Lung (tissue), 12 donors: Measurements from ENCODE around the gene ZNF286A. TPM values are rescaled to one million over a fixed set of nuclear protein-coding genes. Genes with fewer than 3 reads are reported as not detected.
"Not testable (repeated sequence)": the region's sequence is repeated elsewhere in the genome, so short reads cannot be mapped to it uniquely, and the experiment has no call there.

Experiments used
- ATAC-seq: fragments of 200-7000 bp; cut with Tn5 transposase; one replicate; pipeline ENCODE4 v1.9.1; 2020; ENCODE audit warnings: moderate number of reproducible peaks; ENCODE audit not compliant: insufficient read depth, low FRiP score
- DNase-seq, 3 donors: peaks; one replicate each; pipeline ENCODE4 v3.0.0-alpha.2; 2013 to 2017
- H3K27ac ChIP-seq, 2 donors: one replicate each; pipeline ENCODE4 v1.5.1; 2013; ENCODE audit warnings: mild to moderate bottlenecking in 2 of 2, moderate library complexity in 2 of 2, control low read depth in 1 of 2, inconsistent platforms in 1 of 2, low read depth in 1 of 2, low read length in 1 of 2
- H3K27me3 ChIP-seq, 3 donors: one replicate each; pipeline ENCODE4 v1.5.1; 2013; ENCODE audit warnings: low read length in 2 of 3; ENCODE audit not compliant: control insufficient read depth in 3 of 3, insufficient read depth in 3 of 3
- H3K36me3 ChIP-seq, 4 donors: one replicate each; pipeline ENCODE4 v1.5.1; 2013; ENCODE audit warnings: low read length in 4 of 4, mild to moderate bottlenecking in 1 of 4, moderate library complexity in 1 of 4; ENCODE audit not compliant: control insufficient read depth in 4 of 4, insufficient read depth in 4 of 4
- H3K4me1 ChIP-seq, 5 donors: one replicate each; pipeline ENCODE4 v1.5.1; 2013; ENCODE audit warnings: low read length in 5 of 5, mild to moderate bottlenecking in 2 of 5, moderate library complexity in 1 of 5; ENCODE audit not compliant: control insufficient read depth in 5 of 5, insufficient read depth in 5 of 5
- H3K4me3 ChIP-seq: one replicate; pipeline ENCODE4 v1.5.1; 2013; ENCODE audit warnings: mild to moderate bottlenecking, control low read depth, moderate library complexity
- H3K9ac ChIP-seq, 2 donors: one replicate each; pipeline ENCODE4 v1.5.1; 2013; ENCODE audit warnings: low read length in 2 of 2, control low read depth in 1 of 2; ENCODE audit not compliant: insufficient read depth in 1 of 2
- H3K9me3 ChIP-seq, 4 donors: one replicate each; pipeline ENCODE4 v1.5.1; 2013; ENCODE audit warnings: low read length in 3 of 4, mild to moderate bottlenecking in 1 of 4, moderate library complexity in 1 of 4; ENCODE audit not compliant: control insufficient read depth in 4 of 4, insufficient read depth in 3 of 4
- WGBS, 2 donors: extraction: QIAGEN DNeasy Blood & Tissue Kit; methylation state at CpG; one replicate each; pipeline ENCODE4 v1.1.7; 2013; 5-methylcytosine and 5-hydroxymethylcytosine counted together
- polyA plus RNA-seq, 2 donors: library from polyadenylated mRNA; stranded (reverse); fragments of 200-250 nt; gene quantifications; one replicate each; pipeline ENCODE4 v1.2.1, GENCODE V29; 2013
- total RNA-seq, 2 donors: library from RNA; depleted of rRNA in 1 of 2; stranded (reverse); fragments of >200 nt in 1 of 2; gene quantifications; one replicate each; pipeline ENCODE4 v1.2.1, GENCODE V29; 2014 to 2021
- TF ChIP-seq, protein P1 (sequence below): IDR thresholded peaks from 2 replicates; pipeline ENCODE4 v1.5.1; 2012; ENCODE audit warnings: mild to moderate bottlenecking; ENCODE audit errors: control extremely low read depth, extremely low read depth
- donor health status: control.
- donor health status: control.
- donor health status: Bipolar disorder and iron deficiency.
- donor health status: healthy.
- donor health status: DM: yes; HTN: yes; CAD: no.

ZNF286A gene
- total and polyA plus RNA-seq, 4 donors: 3.8 to 25.8 (median 7.3) TPM

DNA sequence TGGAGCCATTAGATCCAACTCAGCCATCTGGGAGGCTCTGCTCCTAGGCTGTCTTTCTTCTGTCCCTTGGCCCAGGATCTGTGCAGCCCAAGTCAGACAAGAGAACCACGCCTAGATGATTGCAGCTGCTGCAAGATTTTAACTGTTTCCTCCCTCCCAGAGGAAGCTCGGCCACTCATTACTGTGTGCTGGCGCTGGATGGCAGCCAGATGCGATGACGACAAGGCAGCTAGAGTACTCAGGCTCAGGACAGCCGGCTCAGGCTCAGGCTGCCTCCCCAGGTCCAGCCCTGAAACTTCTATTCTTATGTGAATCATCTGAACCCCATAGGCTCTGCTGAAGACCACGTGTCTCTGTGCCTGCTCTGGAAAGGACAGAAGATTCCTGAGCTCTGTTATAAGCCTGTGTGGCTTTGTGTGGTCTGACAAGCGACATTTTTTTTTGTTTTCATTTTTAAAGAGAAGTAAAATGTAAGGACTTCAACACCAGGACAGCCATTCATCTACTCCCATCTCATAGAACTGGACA lies 47.9 kb upstream of the ZNF286A start:
- H3K9me3 ChIP-seq: no peaks in the 10 kb centered on the region
- DNase-seq: peak; percentile 97 to 99 (median 99)
- WGBS, 2 donors: 0 to 3% methylated on average over 8 of the region's 8 CpGs
- peak; percentile 86 for ATAC-seq
- H3K4me3 ChIP-seq: peak overlapping the region; percentile 70
- TF ChIP-seq, protein P1, sequence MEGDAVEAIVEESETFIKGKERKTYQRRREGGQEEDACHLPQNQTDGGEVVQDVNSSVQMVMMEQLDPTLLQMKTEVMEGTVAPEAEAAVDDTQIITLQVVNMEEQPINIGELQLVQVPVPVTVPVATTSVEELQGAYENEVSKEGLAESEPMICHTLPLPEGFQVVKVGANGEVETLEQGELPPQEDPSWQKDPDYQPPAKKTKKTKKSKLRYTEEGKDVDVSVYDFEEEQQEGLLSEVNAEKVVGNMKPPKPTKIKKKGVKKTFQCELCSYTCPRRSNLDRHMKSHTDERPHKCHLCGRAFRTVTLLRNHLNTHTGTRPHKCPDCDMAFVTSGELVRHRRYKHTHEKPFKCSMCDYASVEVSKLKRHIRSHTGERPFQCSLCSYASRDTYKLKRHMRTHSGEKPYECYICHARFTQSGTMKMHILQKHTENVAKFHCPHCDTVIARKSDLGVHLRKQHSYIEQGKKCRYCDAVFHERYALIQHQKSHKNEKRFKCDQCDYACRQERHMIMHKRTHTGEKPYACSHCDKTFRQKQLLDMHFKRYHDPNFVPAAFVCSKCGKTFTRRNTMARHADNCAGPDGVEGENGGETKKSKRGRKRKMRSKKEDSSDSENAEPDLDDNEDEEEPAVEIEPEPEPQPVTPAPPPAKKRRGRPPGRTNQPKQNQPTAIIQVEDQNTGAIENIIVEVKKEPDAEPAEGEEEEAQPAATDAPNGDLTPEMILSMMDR: no peak
- peak overlapping the region; percentile 42 to 92 for H3K9ac ChIP-seq
- peak overlapping the region; percentile 78 to 88 for H3K27ac ChIP-seq
- no peaks in the 10 kb centered on the region for H3K36me3 ChIP-seq
- H3K27me3 ChIP-seq: no peaks in the 10 kb centered on the region
- H3K4me1 ChIP-seq: peaks cover 0 to 26% (median 11%) of the 10 kb centered on the region in 5 donors

DNA sequence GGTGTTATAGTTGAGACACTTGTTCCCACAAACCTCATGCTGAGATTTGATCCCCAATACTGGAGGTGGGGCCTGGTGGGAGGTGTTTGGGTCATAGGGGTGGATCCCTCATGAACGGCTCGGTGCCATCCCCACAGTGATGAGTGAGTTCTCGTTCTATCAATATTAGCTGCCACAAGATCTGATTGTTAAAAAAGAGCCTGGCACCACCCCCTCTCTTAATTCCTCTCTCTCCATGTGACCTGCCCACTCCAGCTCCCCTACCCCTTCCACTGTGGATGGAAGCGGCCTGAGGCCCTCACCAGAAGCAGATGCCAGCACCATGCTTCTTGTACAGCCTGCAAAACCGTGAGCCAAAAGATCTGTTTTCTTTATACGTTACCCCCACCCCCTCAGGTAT lies 46.6 kb upstream of the ZNF286A start:
- Histone ChIP-seq H3K4me3 (no peak overlapping the region), H3K9ac (no peak overlapping the region), H3K27ac (no peak overlapping the region), H3K36me3 (peaks cover 0 to 2% (median 0%) of the 10 kb centered on the region in 4 donors), H3K27me3 (no peaks in the 10 kb centered on the region), H3K4me1 (peaks cover 0 to 26% (median 11%) of the 10 kb centered on the region in 5 donors), H3K9me3 (no peaks in the 10 kb centered on the region)
- WGBS, 2 donors: 89 to 91% methylated on average over 6 of the region's 6 CpGs
- no peak for DNase-seq
- TF ChIP-seq, protein P1: no peak
- no peak for ATAC-seq

- peaks cover 0 to 28% (median 11%) of the 10 kb centered on the region in 5 donors for H3K4me1 ChIP-seq
- H3K36me3 ChIP-seq, H3K4me3 ChIP-seq, H3K27ac ChIP-seq, H3K9me3 ChIP-seq, ATAC-seq, H3K9ac ChIP-seq, H3K27me3 ChIP-seq: not testable (repeated sequence)
- 75 to 86% methylated on average over 3 of the region's 3 CpGs for WGBS, 2 donors
- peak in 2 of 3 donors; percentile 16 to 24 for DNase-seq
These were observed 45.2 kb upstream of the ZNF286A start for GRCh38 chr17:15654401-15654800.

- H3K9me3 ChIP-seq: no peaks in the 10 kb centered on the region
- no peaks in the 10 kb centered on the region for H3K27me3 ChIP-seq
- ATAC-seq: no peak
- TF ChIP-seq, protein P1: no peak
- H3K4me3 ChIP-seq: no peak overlapping the region
- peaks cover 0 to 29% (median 10%) of the 10 kb centered on the region in 5 donors for H3K4me1 ChIP-seq
- DNase-seq: peak in 2 of 3 donors; percentile 34 to 47
- 55 to 58% methylated on average over 3 of the region's 3 CpGs for WGBS, 2 donors
- peak overlapping the region in 1 of 2 donors; percentile 54 for H3K27ac ChIP-seq
- peaks cover 0 to 2% (median 0%) of the 10 kb centered on the region in 4 donors for H3K36me3 ChIP-seq
- H3K9ac ChIP-seq: no peak overlapping the region
These were observed 44.5 kb upstream of the ZNF286A start for GRCh38 chr17:15654886-15655561.
